CD4-positive, alpha-beta T cell (primary cell): Measurements from ENCODE around the gene CDH13. TPM values are rescaled to one million over a fixed set of nuclear protein-coding genes. Genes with fewer than 3 reads are reported as not detected.

ENCODE experiments used
- ATAC-seq: fragments of 200-7000 bp; cut with Tn5 transposase; one replicate; pipeline ENCODE4 v1.10.0; 2022; ENCODE audit warnings: mild to moderate bottlenecking; ENCODE audit not compliant: poor library complexity
- CTCF ChIA-PET: fragments of 350-600 bp; sonication (Branson Sonifier 250); formaldehyde crosslinking; loops from one replicate; lab custom pipeline; 2021; ENCODE audit warnings: antibody characterized with exemption, inconsistent platforms; lab: Charles Lee
- POLR2A ChIA-PET: fragments of 350-600 bp; sonication (Branson Sonifier 250); formaldehyde crosslinking; loops from one replicate; lab custom pipeline; 2021; ENCODE audit warnings: antibody characterized with exemption, inconsistent platforms; lab: Charles Lee
- DNase-seq, 14 experiments: peaks; one replicate each; pipeline ENCODE4 v3.0.0-alpha.2; 2013 to 2020; ENCODE audit warnings: mixed read lengths in 2 of 14
- H3K27ac ChIP-seq, 2 donors: one replicate each; pipeline versions ENCODE4 v1.5.1 to v1.7.0; 2013; ENCODE audit warnings: low read length in 2 of 2, low read depth in 1 of 2, mild to moderate bottlenecking in 1 of 2
- H3K27me3 ChIP-seq, 2 experiments: 1 replicate in 1 of 2; 2 replicates in 1 of 2; pipeline versions ENCODE4 v1.6.1 to v1.7.0; 2013; ENCODE audit warnings: low read length in 2 of 2, control low read depth in 1 of 2, mild to moderate bottlenecking in 1 of 2, moderate library complexity in 1 of 2; ENCODE audit not compliant: insufficient read depth in 2 of 2, control insufficient read depth in 1 of 2
- H3K36me3 ChIP-seq: one replicate; pipeline ENCODE4 v1.6.1; 2013; ENCODE audit warnings: low read length, control low read depth; ENCODE audit not compliant: insufficient read depth
- H3K4me1 ChIP-seq: one replicate; pipeline ENCODE4 v1.6.1; 2013; ENCODE audit warnings: low read length, control low read depth; ENCODE audit not compliant: insufficient read depth
- H3K4me3 ChIP-seq: one replicate; pipeline ENCODE4 v1.5.1; 2013; ENCODE audit warnings: mild to moderate bottlenecking, low read length, moderate library complexity
- H3K9me3 ChIP-seq, 2 experiments: 1 replicate in 1 of 2; 2 replicates in 1 of 2; pipeline versions ENCODE4 v1.6.1 to v1.7.0; 2013; ENCODE audit warnings: low read length in 2 of 2, mild to moderate bottlenecking in 2 of 2, control low read depth in 1 of 2, moderate library complexity in 1 of 2; ENCODE audit not compliant: control insufficient read depth in 1 of 2, insufficient read depth in 1 of 2
- H3K27ac Mint-ChIP-seq: one replicate; pipeline ENCODE4 v1.8.0; 2020; ENCODE audit warnings: mixed read lengths
- H3K27me3 Mint-ChIP-seq: one replicate; pipeline ENCODE4 v1.8.0; 2021; ENCODE audit warnings: mixed read lengths
- H3K36me3 Mint-ChIP-seq: one replicate; pipeline ENCODE4 v1.8.0; 2021; ENCODE audit warnings: low read depth, mixed read lengths
- H3K4me1 Mint-ChIP-seq: one replicate; pipeline ENCODE4 v1.8.0; 2021; ENCODE audit warnings: low read depth, mixed read lengths
- H3K4me3 Mint-ChIP-seq: one replicate; pipeline ENCODE4 v1.8.0; 2020; ENCODE audit warnings: mild to moderate bottlenecking, mixed read lengths
- H3K9me3 Mint-ChIP-seq: one replicate; pipeline ENCODE4 v1.8.0; 2020; ENCODE audit warnings: mixed read lengths
- intact Hi-C, 2 experiments: fragments of 100-400 bp; cut with DNase I in 1 of 2; cut with micrococcal nuclease in 1 of 2; formaldehyde crosslinking; loops; one replicate each; pipeline versions ENCODE4 v1.15.1 to v1.9.0; 2023 to 2025; cut with DNase I, micrococcal nuclease
- total RNA-seq, 174 experiments: library from RNA in 2 of 174; stranded (reverse) in 2 of 174; gene quantifications; one replicate each; pipeline ENCODE4 v1.2.3 and lab custom pipeline; 2021 to 2026
- TF ChIP-seq, protein P1 (sequence below): fragments of 200-600 bp; IDR thresholded peaks from one replicate; pipeline ENCODE4 v1.8.0; 2022; ENCODE audit warnings: antibody characterized with exemption, mild to moderate bottlenecking

CDH13 gene
- total RNA-seq, 2 experiments from 2014 or later: not detected

DNA sequence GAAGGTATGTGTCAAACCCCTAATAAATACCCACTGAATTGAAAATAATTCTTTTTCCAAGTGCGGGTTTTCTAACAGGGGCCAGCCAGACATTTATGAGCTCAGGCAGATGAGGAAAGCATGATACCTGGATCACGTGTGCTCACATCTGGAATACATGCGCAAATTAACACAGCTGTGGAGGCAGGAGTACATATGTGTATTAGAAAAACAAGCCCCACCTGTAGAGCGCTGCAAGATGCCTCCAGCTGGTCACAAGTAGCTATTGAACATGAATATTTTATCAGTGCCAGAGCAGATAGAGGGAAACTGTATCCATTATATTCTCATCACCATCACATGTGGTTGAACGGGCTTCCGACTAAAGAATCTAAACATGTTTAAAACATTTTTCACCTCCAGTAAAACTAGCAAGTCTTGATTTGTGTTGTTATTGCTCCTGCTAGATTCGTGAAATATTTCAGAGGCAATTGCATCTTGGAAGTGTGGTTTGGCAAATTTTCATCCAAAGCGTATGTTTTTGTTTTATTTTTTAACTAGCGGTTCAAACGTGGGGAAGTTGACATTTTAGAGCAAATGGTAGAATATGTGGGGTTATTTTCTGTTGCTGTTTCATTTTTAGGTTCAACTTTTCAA is 482.8 kb downstream of the CDH13 start:
- ChIA-PET CTCF (no interaction called here), POLR2A (no interaction called here)
- Histone ChIP-seq H3K4me3 (no peak overlapping the region), H3K36me3 (no peaks in the 10 kb centered on the region), H3K9me3 (no peaks in the 10 kb centered on the region), H3K4me1 (no peaks in the 10 kb centered on the region), H3K27ac (no peak overlapping the region), H3K27me3 (no peaks in the 10 kb centered on the region)
- Mint-ChIP-seq H3K27ac (no peak overlapping the region), H3K4me3 (no peak overlapping the region), H3K4me1 (no peaks in the 10 kb centered on the region), H3K9me3 (no peaks in the 10 kb centered on the region), H3K27me3 (peaks cover 25% of the 10 kb centered on the region), H3K36me3 (no peaks in the 10 kb centered on the region)
- no peak for DNase-seq
- ATAC-seq: no peak
- intact Hi-C loops: no loop called here
- TF ChIP-seq, protein P1, sequence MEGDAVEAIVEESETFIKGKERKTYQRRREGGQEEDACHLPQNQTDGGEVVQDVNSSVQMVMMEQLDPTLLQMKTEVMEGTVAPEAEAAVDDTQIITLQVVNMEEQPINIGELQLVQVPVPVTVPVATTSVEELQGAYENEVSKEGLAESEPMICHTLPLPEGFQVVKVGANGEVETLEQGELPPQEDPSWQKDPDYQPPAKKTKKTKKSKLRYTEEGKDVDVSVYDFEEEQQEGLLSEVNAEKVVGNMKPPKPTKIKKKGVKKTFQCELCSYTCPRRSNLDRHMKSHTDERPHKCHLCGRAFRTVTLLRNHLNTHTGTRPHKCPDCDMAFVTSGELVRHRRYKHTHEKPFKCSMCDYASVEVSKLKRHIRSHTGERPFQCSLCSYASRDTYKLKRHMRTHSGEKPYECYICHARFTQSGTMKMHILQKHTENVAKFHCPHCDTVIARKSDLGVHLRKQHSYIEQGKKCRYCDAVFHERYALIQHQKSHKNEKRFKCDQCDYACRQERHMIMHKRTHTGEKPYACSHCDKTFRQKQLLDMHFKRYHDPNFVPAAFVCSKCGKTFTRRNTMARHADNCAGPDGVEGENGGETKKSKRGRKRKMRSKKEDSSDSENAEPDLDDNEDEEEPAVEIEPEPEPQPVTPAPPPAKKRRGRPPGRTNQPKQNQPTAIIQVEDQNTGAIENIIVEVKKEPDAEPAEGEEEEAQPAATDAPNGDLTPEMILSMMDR: no peak

- H3K9me3 Mint-ChIP-seq: no peaks in the 10 kb centered on the region
- H3K4me1 ChIP-seq: no peaks in the 10 kb centered on the region
- H3K27ac ChIP-seq: no peak overlapping the region
- peaks cover 25% of the 10 kb centered on the region for H3K27me3 Mint-ChIP-seq
- no peaks in the 10 kb centered on the region for H3K4me1 Mint-ChIP-seq
- POLR2A ChIA-PET: no interaction called here
- H3K36me3 Mint-ChIP-seq: no peaks in the 10 kb centered on the region
- intact Hi-C loops: no loop called here
- TF ChIP-seq, protein P1: no peak
- no peaks in the 10 kb centered on the region for H3K9me3 ChIP-seq
- no peak overlapping the region for H3K27ac Mint-ChIP-seq
- no peaks in the 10 kb centered on the region for H3K36me3 ChIP-seq
- no peak overlapping the region for H3K4me3 Mint-ChIP-seq
- DNase-seq (no peak), ATAC-seq (no peak)
- CTCF ChIA-PET: no interaction called here
- H3K4me3 ChIP-seq: no peak overlapping the region
- H3K27me3 ChIP-seq: no peaks in the 10 kb centered on the region
Observed at GRCh38 chr16:83110269-83110668, 483.5 kb downstream of the CDH13 start.

DNA sequence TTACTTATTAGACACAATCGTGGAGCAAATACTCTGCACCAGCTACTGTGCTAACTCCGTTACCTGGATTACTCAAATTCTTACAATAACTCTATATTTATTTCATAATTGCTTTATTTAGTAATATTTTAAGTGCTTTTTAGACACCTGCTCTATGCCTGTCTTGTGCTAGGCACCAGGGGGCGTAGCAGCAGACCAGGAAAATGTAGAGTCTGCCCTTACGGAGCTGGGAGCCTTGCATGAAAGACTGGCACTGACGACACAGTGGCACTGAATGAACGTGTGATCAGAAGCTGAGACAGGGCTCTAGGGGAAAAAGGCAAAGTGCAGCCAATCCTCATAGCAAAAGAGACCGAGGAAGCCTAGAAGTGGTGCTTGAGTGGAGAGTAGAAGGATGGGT is 486.5 kb downstream of the CDH13 start:
- peaks cover 0 to 4% of the 10 kb centered on the region in 2 experiments for H3K9me3 ChIP-seq
- DNase-seq: peak in 1 of 14 experiments; percentile 8
- ChIA-PET POLR2A (no interaction called here), CTCF (no interaction called here)
- H3K4me1 Mint-ChIP-seq: no peaks in the 10 kb centered on the region
- H3K9me3 Mint-ChIP-seq: no peaks in the 10 kb centered on the region
- H3K4me3 Mint-ChIP-seq: no peak overlapping the region
- no peak overlapping the region for H3K27ac ChIP-seq
- H3K4me1 ChIP-seq: no peaks in the 10 kb centered on the region
- no peak for ATAC-seq
- intact Hi-C loops: no loop called here
- peaks cover 20% of the 10 kb centered on the region for H3K27me3 Mint-ChIP-seq
- H3K36me3 Mint-ChIP-seq: no peaks in the 10 kb centered on the region
- no peak overlapping the region for H3K27ac Mint-ChIP-seq
- H3K4me3 ChIP-seq: no peak overlapping the region
- H3K27me3 ChIP-seq: no peaks in the 10 kb centered on the region
- H3K36me3 ChIP-seq: no peaks in the 10 kb centered on the region
- TF ChIP-seq, protein P1: no peak
